ENCODE results near the gene ZNF714.

DNA sequence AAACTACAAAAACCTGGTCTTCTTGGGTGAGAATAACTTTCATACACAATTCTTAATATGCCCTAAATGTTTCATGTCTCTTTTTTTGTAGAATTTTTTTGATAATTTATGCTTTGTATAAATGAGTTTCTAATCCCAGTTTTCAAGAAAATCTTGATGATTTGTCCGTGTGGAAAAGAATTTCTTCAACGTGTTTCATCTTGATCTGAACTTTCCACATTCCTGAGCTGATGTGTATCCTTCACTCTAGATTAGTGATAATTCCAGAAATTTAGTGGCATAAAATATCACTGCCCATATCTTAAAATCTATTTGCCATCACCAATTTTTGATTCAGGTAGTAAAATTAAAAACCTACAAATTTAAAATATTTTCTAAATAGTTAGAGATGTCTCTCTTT is 84.4 kb downstream of the ZNF714 start:
- no peak for TF ChIP-seq SP1 (IDR thresholded peaks at IDR 0.05)
- TF ChIP-seq ELF4 (IDR thresholded peaks at IDR 0.05), result no peak
- no peak for TF ChIP-seq SUZ12 (IDR thresholded peaks at IDR 0.05)
- TF ChIP-seq ZNF384 (IDR thresholded peaks at IDR 0.05), result no peak
- no peak for TF ChIP-seq FOXK2 (IDR thresholded peaks at IDR 0.05)
- TF ChIP-seq NFRKB (IDR thresholded peaks at IDR 0.05), result no peak
- TF ChIP-seq FOXA1 (IDR thresholded peaks at IDR 0.05), result no peak
- no peak for TF ChIP-seq FOXM1 (IDR thresholded peaks at IDR 0.05; ENCODE audit: borderline replicate concordance)
- no peak for TF ChIP-seq TARDBP (IDR thresholded peaks at IDR 0.05)

Data from HEK293T (cell line).